Glomerular visceral epithelial cell (primary cell): ENCODE measurements around the gene ZNF789.

ENCODE experiments used
- DNase-seq: peaks from one replicate; pipeline ENCODE4 v3.0.0-alpha.2; 2016; ENCODE audit errors: extremely low spot score

Gene ZNF789

DNA sequence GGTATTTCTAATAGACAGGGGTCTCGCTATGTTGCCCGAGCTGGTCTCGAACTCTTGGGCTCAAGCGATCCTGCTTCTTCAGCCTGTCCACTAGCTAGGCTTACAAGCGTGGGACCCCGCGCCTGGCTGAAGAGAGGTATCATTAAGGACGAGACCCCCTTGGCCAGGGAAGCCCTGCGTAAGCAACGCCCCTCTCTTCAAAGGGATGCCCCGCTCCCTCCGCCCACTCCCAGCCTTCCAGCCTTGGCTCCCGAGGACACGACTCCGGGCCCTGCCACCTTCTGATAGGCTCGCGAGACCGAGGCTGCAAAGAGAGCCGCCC lies 31.6 kb downstream of the ZNF789 start:
- no peak for DNase-seq

DNA sequence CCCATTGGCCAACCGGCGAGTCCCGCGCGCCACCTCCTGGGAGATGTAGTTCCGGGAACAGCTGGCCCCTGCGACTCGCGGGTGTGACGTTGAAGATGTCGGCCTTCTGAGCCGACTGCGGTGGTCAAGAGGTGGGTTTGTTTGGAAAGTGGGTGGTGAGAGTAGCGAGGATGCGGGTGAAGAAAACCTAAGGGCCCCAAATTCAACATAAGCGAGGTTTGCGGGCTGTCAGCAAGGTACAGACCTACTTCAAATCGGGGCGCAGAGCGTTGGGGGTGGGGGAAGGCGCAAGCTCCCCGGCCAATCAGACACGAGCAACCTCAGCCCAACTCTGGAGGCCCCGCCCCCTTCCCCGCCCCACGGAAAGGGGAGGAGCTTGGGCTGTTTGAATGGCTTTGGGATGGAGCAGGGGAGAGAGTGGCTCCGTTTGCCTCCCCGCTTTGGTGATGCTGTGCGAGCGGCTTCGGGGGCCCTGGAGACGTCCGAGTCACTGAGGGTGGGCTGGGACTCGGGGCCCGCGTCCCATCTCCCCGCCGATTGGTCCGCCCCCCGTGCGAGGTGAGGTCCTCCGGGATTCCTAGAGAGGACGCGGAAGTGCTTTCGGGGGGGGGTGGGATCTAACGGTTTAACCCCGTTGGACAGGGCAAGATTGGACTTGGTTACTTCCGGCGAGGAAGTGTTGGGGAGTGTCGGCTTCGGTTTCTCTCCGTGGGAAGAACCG lies 32.1 kb downstream of the ZNF789 start, which contains the start of gene ZKSCAN5:
Gene ZKSCAN5, plus strand, starts transcription at position 60 of the 721 bp plus-strand sequence. CDS start 1,383 bp downstream, outside the sequence.
- DNase-seq = peak; percentile 96

DNA sequence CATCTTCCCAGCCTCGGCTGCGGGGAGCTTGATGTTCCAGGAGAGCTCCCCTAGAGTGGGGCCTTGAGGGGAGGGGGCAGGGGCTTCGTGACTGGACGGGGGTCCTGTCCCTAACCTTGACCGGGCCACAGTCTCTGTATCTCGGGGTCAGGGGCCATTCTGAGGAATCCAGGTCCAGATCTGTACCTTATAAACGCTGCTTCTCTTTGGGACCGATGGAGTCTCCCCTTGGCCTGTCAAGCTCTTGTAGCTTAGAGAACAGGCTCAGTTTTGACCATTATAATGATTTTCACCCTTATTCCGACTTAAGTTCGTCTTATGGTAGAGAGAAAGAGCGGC lies 32.6 kb downstream of the ZNF789 start:
- DNase-seq = peak; percentile 11

DNA sequence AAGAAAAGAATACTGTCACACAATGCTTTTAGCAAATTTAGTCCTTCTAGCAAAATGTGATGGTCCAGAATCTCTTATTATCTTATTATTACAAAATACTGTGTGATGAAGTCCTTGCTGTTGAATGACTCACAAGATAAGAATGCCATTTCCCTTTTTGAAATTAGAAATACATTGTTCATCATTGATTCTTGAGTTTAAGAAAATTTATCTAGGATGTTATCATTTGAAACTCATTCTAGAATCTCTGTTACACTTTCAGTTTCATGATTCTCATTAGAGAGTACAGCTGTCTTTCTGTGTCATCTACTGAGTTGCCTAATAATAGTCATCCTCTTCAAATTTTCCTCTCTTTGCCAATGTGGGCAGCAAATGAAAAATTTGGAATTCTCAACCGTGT lies 41.4 kb downstream of the ZNF789 start:
- no peak for DNase-seq

DNA sequence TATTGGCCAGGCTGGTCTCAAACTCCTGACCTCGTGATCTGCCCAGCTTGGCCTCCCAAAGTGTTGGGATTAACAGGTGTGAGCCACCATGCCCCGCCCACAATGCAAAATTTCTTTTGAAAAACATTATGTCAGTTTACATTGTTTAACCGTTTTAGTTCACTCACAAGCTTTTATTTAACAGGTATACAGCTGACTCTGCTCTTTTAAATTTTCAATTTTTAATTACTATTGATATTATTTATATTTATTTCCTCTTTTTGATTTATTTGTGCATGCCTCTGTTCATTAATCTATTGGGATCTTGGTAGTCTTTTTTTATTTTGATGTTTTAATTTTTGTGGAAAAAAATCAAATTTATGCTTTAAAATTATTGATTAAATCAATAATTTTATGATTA lies 48.7 kb downstream of the ZNF789 start:
- no peak for DNase-seq

DNA sequence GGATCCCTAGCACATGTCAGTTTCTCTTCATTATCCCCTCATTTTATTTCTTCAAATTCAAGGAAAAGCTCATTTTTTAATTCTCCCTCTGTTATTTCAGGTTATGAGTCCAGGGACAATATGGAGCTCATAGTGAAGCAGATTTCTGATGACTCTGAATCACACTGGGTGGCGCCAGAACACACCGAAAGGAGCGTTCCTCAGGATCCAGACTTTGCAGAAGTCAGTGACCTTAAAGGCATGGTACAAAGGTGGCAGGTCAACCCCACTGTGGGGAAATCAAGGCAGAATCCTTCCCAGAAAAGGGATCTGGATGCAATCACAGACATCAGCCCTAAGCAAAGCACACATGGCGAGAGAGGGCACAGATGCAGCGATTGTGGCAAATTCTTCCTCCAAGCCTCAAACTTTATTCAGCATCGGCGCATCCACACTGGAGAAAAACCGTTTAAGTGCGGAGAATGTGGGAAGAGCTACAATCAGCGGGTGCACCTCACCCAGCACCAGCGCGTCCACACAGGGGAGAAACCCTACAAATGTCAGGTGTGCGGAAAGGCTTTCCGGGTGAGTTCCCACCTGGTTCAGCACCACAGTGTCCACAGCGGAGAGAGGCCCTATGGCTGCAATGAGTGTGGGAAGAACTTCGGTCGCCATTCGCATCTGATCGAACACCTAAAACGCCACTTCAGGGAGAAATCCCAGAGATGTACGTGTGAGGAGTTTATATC lies 53.2 kb downstream of the ZNF789 start:
- DNase-seq = no peak

DNA sequence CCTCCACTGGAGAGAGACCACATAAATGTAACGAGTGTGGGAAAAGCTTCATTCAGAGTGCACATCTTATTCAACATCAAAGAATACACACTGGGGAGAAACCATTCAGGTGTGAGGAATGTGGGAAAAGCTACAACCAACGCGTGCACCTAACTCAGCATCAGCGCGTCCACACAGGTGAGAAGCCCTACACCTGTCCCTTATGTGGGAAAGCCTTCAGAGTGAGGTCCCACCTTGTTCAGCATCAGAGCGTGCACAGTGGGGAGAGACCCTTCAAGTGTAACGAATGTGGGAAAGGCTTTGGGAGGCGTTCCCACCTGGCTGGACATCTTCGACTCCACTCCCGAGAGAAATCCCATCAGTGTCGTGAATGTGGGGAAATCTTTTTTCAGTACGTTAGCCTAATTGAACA lies 58.7 kb downstream of the ZNF789 start:
- no peak for DNase-seq

DNA sequence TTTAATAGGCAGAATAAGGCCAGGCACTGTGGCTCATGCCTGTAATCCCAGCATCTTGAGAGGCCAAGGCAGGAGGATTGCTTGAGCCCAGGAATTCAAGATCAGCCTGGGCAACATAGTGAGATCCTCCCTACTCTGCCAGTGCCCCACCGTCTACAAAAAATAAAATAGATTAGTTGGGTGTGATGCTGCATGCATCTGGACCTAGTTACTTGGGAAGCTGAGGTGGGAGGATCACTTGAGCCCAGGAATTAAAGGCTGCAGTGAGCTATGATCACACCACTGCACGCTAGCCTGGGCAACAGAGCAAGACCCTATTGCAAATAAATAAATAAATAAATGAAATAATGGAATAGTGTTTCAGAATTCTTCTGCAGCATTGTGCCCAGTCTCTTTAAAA lies 63.0 kb downstream of the ZNF789 start:
- no peak for DNase-seq
